ENCODE measurements around the gene TMEM131.

TMEM131 gene

DNA sequence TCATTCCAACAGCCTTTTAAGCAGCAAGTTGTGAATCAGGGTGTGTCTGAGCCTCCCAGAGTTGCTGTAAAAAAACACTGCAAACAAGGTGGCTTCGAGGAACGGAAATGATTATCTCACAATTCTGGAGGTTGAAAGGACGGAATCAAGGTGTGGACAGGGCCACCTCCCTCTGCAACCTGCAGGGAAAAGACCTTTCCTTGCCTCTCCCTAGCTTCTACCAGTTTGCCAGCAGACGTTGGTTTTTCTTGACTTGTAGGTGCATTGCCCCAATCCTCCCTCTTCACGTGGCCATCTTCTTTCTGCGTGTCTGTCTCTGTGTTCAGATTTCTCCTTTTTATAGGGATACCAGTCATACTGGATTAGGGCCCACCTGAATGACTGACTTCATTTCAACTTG lies 24.8 kb upstream of the TMEM131 start:
- DNase-seq (ENCODE audit: low read depth, low spot score), result no peak

DNA sequence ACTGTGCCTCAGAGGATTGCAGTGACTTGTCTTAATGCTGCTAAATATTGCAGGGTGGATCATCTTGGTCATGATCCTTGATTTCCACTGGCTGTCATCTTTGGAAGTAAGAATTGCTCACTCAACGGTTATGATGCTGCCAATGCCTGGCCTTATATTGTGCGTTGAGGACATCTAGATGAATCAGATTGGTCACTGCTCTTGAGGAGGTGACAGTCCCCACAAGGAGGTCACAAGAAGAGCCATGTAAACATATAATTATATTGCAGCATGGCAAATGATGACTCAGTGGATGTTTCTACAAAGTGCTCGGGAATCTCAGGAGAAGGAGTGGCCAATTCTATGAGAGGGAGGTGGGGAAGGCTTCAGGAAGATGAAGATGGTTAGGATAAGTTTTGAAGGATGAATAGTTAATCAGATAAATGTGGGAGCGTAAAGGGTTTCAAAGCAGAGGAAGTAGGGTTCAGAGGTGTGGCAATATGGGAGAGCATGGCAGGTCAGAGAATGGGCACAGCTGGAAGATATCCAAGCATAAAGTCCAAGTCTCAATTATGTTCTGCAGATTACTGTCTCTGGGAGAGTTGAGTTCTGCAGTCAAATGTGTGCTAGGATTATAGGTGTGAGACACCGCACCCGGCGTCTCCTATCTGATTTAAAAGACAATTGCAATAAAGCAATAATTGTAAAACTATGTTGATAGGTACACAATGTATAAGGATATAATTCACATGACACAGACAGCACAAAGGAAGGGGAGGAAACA lies 21.3 kb upstream of the TMEM131 start:
- DNase-seq (ENCODE audit: low read depth, low spot score), result no peak

DNA sequence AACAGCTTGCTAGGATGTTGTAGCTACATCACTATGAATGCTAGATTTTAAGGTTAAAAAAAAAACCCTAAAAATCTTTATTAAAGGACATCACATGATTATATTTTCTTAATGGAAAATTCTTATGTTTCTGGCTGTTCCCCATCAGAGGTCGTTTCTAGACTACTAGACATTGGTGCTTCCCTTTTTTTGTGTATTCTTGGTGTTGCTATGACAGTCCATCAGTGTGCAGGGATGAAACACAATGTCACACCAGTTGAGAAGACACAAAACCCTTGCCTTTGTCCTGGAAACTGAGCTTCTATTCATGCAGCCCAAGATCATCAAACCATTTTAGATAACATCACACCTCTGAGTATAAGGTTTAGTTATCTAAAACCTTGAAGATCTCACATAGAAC lies 19.9 kb upstream of the TMEM131 start:
- no peak for DNase-seq (ENCODE audit: low read depth, low spot score)

DNA sequence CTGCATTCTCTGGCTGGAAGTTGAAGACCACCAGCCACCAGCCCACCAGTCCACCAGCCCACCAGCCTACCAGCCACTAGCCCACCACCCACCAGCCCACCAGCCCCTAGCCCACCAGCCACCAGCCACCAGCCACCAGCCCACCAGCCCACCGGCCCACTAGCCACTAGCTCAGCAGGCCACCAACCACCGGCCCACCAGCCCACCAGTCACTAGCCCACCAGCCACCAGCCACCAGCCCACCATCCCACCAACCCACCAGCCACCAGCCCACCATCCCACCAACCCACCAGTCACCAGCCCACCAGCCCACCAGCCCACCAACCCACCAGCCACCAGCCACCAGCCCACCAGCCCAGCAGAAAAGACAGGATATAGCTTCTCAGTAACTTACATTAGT lies 18.6 kb upstream of the TMEM131 start:
- no peak for DNase-seq (ENCODE audit: low read depth, low spot score)

DNA sequence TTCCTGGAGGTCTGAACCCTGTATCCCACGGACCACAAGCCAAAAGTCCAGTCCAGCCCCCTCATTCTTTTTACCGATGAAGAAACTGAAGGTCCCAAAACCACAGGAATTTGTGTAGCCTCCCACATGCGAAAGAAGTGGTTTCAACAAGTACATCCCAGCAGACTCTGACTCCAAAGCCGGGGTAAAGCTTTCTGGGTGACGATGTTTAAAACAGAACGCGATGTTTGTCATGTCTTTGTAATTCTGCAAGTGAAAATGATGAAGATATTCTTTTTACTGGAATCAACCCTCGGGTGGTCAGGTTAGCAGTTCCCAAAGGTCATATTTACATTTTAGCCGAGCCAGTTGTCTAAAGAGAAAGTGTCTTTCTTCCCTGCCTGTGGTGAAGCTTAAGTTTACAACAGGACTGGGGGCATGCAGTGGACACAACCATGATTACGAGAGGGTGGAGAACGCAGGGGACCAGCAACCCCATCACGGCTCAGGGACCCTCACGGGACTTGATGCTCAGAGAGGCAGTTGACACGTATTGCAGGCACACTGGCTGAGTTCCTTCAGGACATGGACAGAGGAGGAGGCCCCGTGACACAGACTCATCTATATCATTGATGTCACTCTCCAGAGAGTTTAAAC lies 17.8 kb upstream of the TMEM131 start:
- DNase-seq (ENCODE audit: low read depth, low spot score), result no peak

DNA sequence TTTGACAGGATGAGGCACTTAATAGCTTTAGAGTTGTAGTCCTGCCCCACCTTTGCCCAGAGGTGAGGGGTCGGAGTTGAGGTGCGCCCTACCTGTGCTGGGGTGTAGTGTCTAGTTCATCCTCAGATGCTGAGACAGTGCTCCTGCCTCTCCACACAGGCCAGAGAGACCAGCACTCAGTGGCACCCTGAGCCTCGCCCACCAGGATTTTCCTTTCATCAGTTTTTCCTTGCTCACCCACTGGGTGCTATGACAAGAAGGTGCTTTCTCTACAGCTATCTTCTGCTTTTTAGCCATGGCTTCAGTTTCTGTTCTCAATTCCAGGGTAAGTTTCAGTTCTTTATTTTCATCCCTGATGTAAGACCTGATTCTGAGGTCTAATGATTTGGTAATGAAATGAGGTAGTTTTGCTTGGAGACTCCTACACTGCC lies 16.8 kb upstream of the TMEM131 start:
- no peak for DNase-seq (ENCODE audit: low read depth, low spot score)

DNA sequence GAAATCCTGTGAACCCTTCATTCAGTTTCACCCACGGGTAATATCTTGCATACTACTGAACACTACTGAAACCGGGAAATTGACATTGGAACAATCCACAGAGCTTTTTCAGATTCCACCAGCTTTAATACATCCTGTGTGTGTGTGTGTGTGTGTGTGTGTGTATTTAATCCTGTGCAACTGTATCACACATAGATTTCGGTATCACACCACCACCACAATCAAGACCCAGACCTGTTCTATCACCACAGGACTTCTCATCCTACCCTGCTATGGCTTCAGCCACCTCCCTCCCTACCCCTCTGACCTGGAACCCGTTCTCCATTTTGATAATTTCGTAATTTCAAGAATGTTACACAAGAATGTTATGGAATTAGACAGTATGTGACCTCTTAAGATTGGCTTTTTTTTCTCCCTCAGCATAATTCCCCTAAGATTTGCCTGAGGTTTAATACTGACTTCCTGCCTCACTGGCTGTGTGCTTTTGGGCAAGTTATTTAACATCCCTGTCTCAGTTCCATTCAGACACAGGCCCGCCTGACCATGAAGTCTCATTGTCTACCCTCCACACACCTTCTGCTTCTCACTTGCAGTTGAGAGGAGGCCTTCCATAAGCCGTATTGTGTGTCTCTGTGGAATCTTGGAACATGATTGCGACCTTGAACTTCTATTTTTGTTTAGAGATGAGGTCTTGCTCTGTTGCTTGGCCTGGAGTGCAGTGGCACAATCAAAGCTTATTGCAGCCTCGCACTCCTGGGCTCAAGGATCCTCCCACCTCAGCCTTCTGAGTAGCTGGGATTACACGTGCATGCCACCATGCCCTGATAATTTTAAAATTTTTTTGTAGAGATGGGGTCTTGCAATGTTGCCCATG lies 14.4 kb upstream of the TMEM131 start:
- DNase-seq (ENCODE audit: low read depth, low spot score), result no peak

DNA sequence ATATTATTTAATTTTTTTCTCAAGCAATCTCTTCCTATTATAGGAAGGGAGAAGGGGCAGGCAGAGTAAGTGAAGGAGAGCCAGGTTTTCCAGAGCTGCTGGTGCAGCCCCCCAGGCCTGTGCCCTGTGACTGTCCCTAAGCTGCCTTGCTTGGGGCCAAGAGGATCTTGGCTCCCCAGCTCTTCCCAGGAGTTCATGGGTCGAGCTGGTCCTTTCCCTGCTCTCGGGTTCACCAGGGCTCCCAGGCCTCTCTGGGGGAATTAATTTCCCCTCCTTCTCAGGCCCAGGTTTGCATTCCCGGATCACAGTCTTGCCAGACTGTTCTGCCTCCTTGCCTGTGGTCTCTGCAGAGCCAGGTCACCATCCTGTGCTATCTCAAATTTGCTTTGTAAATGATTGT lies 12.7 kb upstream of the TMEM131 start:
- no peak for DNase-seq (ENCODE audit: low read depth, low spot score)

DNA sequence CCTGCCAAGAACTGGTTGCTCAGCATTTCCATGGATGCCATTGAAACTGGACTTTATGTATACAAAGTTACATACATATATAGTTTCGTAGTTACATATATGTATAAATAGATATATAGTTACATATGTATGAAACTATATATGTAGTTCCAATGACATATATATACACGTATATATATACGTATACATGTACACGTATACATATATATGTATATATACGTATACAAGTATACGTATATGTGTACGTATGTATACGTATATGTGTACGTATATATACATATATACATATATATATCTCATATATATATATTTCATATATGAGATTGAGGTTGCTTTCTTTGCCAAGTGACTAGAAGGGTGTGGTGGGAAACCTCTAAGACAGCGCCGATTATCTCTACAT lies 10.6 kb upstream of the TMEM131 start:
- no peak for DNase-seq (ENCODE audit: low read depth, low spot score)

DNA sequence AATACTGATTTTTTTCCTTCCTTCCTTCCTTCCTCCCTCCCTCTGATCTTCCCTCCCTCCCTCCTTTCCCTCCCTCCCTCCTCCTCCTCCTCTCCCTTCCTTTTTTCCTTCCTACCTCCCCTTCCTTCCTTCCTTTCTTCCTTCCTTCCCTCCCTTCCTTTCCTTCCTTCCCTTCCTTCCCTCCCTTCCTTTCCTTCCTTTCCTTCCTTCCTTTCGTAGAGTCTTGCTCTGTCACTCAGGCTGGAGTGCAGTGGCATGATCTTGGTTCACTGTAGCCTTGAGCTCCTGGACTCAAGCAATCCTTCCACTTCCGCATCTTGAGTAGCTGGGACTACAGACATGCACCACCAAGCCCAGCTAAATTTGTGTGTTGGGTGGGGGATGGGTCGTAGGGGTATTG lies 8.9 kb upstream of the TMEM131 start:
- DNase-seq (ENCODE audit: low read depth, low spot score), result no peak

DNA sequence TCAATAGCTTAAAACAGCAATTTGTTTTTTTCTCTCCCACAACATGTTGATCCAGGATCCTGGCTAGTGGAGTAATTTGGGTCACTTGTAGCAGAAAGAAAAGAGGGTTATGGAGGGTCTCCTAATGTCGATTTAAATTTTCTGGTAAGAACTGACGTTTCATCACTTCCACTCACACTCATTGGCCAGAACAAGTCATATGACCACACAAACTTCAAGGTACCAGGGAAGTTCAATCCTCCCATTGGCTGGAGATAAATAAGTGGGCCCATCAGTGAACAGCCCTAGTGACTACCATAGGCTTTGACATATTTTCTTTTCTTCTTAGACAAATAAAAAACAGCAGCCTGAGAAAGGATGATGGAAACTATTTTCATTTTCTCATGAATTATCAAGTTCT lies 8.3 kb upstream of the TMEM131 start:
- no peak for DNase-seq (ENCODE audit: low read depth, low spot score)

DNA sequence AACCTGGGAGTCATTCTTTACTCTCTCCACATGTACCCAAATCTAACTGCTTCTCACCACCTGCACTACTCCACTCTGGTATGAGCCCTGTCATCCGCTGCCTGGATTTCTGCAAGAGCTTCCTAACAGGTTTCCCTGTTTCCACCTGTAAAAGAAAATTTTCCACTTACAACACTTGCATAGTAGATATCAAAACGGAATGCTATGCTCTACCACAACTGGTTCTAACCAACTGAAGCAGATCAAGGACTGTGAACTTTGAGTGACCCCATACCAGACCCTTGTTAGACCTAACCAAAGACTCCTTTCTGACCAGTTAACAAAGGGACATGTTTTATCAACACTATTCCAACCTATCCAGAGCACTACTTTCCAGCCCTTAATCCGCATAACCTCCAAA lies 3.8 kb upstream of the TMEM131 start:
- no peak for DNase-seq (ENCODE audit: low read depth, low spot score)

DNA sequence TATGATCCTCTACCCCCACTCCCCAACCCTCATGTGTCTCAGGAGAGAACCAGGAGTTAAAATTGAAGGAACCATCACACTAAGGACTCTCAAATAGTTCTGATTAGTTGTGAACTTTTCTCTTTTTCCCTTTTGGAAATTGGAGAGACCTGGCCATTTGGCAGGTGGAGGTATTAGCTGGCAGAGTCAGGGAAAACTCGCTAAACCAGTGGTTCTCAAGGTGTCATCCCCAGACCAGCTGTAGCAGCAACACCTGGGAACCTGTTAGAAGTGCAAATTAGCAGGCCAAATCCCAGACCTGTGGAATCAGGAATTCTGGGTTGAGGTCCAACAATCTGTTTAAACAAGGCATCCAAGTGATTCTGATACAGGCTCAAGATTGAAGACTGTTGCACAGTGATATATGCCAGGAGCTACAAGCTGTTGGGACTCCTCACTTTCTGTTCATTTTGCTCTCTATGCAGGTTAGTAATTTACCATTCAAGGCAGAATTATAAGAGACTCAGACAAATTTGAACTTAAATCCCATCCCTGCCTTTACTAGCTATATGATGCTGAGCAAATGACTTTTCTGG lies 2.8 kb upstream of the TMEM131 start:
- DNase-seq (ENCODE audit: low read depth, low spot score), result no peak

DNA sequence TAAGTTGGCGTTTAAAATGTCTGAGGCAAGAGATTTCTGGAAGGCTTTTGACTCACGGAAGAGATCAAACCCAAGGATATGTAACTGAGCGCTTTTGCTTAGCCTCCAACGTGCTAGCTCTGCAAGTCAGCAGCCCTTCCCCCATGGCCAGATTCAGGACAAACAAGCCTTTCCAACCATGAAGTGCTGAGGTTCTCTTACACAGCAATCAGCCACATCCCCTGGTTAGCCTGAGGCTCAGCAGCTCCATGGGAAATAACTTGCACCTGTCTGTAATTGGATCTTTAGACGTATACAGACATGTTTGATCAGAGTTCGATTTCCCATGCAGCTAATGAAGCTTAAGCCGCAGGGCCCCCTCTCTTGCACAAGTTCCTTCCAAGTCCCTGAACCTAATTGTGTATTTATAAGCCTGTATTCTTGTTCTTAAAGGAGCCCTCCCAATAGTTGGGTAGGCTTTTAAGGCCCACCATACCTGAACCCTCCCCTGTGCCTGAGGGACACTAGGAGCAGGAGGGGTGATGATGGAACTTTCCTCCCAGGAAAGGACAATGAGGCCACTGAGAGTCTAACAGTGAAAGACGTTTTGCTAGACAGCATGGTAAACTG lies 2.1 kb upstream of the TMEM131 start:
- DNase-seq (ENCODE audit: low read depth, low spot score), result no peak

DNA sequence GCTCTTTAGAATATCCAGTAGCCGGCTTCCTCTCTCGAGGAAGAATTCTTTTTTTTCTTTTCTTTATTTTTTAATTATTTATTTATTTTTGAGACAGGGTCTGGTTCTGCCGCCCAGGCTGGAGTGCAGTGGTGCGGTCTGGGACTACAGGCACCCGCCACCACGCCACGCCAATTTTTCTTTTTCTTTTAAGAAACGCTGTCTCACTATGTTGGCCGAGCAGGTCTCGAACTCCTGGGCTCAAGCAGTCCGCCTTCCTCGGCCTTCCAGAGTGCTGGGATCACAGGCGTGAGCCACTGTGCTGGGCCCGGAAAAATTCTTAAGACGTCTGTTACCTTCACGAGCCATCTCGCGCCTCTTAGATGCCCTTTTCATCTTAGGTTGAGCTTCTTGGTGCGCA lies 931 bp upstream of the TMEM131 start:
- no peak for DNase-seq (ENCODE audit: low read depth, low spot score)

DNA sequence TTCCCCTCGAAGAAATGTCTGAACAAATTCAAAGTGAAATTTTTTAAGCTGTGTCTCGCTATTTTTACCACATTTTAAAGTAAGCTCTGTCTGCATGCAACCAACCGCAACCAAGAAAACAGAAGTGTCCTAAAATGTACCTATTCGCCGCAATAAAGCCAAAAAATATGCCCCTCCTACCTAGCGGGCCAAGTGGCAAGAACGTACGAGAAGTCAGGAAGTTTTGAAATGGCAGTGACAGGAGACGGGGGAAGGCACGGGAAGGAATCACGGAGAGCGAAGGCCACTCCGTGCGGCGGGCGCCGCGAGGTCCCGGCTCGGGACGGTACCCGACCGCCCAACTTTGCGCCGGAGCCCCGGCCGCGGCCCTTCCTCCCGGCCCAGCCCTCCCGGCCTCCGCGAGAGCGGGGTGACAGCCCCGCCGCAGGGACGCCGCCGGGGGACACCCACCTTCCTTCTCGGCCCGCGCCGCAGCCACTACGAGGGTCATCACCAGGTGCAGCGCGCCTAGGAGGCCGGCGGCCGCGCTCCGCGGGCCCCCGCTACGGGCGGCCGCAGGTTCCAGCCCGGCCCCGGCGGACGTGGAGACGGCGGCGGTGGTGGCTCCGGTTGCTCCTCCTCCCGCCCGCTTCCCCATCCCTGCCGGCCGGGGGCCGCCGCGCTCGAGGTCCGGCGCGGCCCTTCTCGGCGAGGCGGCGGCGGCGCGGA lies 568 bp downstream of the TMEM131 start:
- peak; percentile 6 for DNase-seq (ENCODE audit: low read depth, low spot score)

DNA sequence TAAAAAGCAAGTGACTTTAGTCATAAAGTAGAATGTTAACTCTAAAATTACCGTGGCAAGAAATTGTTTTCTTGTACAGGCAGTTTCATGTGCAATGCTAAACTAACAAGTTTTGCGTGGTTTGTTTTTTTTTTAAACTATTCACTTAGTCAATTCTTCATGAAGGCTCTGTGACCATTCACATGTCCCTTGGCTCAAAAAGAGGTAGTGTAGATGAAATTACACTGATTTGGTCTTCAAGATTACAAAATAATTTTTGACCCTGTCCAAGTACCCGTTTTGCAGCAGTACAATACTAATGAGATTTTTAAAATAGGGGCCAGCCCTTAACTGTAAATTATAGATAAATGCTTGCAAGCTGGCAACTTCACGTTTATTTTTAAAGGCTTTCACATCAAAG lies 1.3 kb downstream of the TMEM131 start:
- no peak for DNase-seq (ENCODE audit: low read depth, low spot score)

DNA sequence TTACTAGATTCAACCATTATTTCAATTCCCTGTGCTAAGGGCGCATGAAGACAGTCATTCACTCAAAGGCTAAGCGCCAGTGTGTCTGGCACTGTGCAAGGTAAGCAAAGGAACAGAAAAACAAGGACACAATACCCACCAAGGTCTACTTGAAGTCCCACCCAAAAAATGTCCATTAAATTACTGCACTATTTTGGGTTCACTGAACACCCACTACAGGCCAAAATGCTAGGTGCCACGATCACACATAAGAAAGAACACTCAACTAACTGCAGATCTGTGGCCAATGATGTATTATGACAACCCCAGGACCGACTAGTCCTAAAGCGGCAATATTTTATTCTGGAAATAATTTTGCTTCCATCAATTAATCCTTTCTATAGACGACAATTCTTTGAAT lies 1.8 kb downstream of the TMEM131 start:
- no peak for DNase-seq (ENCODE audit: low read depth, low spot score)

DNA sequence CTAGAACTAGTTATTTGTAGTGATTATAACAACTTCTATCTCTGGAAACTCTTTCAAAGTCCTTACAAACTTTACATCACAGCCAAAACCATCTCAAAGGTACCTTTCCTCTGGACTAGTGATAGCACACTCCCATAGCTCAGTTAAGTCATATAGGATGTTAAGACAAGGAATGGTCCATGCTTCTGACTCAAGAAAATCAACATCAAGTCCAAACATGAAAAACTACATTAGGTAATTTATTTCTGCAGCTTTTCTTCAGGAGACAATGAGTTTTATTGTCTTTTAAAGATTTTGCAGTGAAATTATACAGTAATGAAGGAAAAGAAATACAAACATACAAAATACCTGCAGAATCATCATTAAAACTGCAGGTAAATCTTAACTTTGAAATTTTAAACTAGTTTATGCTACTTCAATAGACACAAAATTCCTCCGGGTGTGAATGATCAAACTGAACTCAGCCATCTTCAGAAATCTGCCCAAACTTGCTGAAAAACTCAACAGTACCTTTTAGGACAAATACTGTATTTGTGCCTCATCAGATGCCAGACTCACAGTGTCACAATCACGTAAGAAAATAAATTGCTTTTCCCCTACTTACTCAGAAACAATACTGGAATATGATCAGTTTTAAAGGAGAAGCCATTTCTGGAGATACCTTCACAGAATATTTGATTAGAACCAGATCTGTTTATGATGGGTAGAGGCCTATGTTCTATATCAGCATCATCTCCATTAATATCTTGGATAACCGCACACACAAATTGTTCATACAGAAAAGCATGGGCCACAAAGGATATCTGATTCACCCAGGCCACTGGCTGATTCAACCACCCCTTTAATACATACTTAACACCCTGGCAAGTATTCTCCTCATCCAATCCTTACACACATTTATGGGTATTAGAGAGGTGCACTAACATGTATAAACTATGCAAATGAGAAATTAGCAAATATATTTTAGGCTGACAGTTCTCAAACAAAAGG lies 2.6 kb downstream of the TMEM131 start:
- DNase-seq (ENCODE audit: low read depth, low spot score), result no peak

Data from activated naive CD8-positive, alpha-beta T cell treated with anti-CD3 and anti-CD28 coated beads, Interleukin-2, amount 50 U/mL, for 16 hours (primary cell).